GM11168 (cell line): Measurements from ENCODE around the gene ATP11B.

Experiments used
- in situ Hi-C: fragments of 300-500 bp; cut with MboI; formaldehyde crosslinking; loops from one replicate; pipeline ENCODE4 v1.12.0; 2022; ENCODE audit warnings: low sequenced_read_pairs; ENCODE audit not compliant: unreplicated experiment

The ATP11B gene

GRCh38 chr3:182937293-182938051 is 144.2 kb downstream of the ATP11B start:
- in situ Hi-C loops = no loop called here

- in situ Hi-C loops = no loop called here
Observed at GRCh38 chr3:182940266-182940808, 147.0 kb downstream of the ATP11B start.

- in situ Hi-C loops = no loop called here
Observed at GRCh38 chr3:182941719-182942118, 148.4 kb downstream of the ATP11B start.

GRCh38 chr3:182947888-182948287 is 154.6 kb downstream of the ATP11B start:
- in situ Hi-C loops = no loop called here

GRCh38 chr3:182948305-182948704 is 155.0 kb downstream of the ATP11B start:
- in situ Hi-C loops = no loop called here

- in situ Hi-C loops = no loop called here
Observed at GRCh38 chr3:182949688-182950087, 156.4 kb downstream of the ATP11B start.

GRCh38 chr3:182954553-182955235 is 161.4 kb downstream of the ATP11B start:
- in situ Hi-C loops = no loop called here

- in situ Hi-C loops = no loop called here
Observed at GRCh38 chr3:182957226-182957625, 163.9 kb downstream of the ATP11B start.

GRCh38 chr3:182957676-182958266 is 164.5 kb downstream of the ATP11B start:
- in situ Hi-C loops = no loop called here

GRCh38 chr3:182959474-182960350 is 166.4 kb downstream of the ATP11B start:
- in situ Hi-C loops = no loop called here

- in situ Hi-C loops = no loop called here
Observed at GRCh38 chr3:182962166-182962565, 168.9 kb downstream of the ATP11B start.

- in situ Hi-C loops = no loop called here
Observed at GRCh38 chr3:182964179-182964578, 170.9 kb downstream of the ATP11B start.

- in situ Hi-C loops = no loop called here
Observed at GRCh38 chr3:182965861-182966366, 172.6 kb downstream of the ATP11B start.

- in situ Hi-C loops = no loop called here
Observed at GRCh38 chr3:182967218-182968204, 174.2 kb downstream of the ATP11B start.

GRCh38 chr3:182969277-182969676 is 176.0 kb downstream of the ATP11B start:
- in situ Hi-C loops = no loop called here

- in situ Hi-C loops = no loop called here
Observed at GRCh38 chr3:182969853-182970252, 176.5 kb downstream of the ATP11B start.

- in situ Hi-C loops = no loop called here
Observed at GRCh38 chr3:182970811-182971418, 177.6 kb downstream of the ATP11B start.
